Measurements from ENCODE around the gene TMEM205. TPM values are rescaled to one million over a fixed set of nuclear protein-coding genes. Genes with fewer than 3 reads are reported as not detected.

The TMEM205 gene
- 53.1 TPM for total RNA-seq

GRCh38 chr19:11346104-11346940, at the start of gene TMEM205, which contains the start of gene CCDC159:
Gene TMEM205 (minus strand): TSS chr19:11346268. CDS start chr19:11345619, 649 bp downstream.
Gene CCDC159 (plus strand): TSS chr19:11346519. CDS start chr19:11346607, 88 bp downstream.

GRCh38 chr19:11374433-11375142, 28.5 kb upstream of the TMEM205 start, which contains the start of gene SWSAP1:
Gene SWSAP1 (plus strand): TSS chr19:11374666. CDS start chr19:11374681, 15 bp downstream.

GRCh38 chr19:11355160-11356073, 9.3 kb upstream of the TMEM205 start, which contains the start of gene PLPPR2:
Gene PLPPR2 (plus strand): TSS chr19:11355432. CDS start chr19:11357674, 2,242 bp downstream.

GRCh38 chr19:11339254-11340098, 6.6 kb downstream of the TMEM205 start, which contains the start of gene RAB3D:
Gene RAB3D (minus strand): TSS chr19:11339657. CDS start chr19:11337399, 2,258 bp downstream.

GRCh38 chr19:11295665-11296245, 50.3 kb downstream of the TMEM205 start, which contains the start of gene TSPAN16:
Gene TSPAN16 (plus strand): TSS chr19:11296160. CDS start chr19:11296298, 138 bp downstream.

Other genes starting within 250 kb of the TMEM205 start
- 9.0 TPM for gene SPC24, start 190.5 kb downstream of the TMEM205 start, total RNA-seq
- gene KANK2, start 148.7 kb downstream of the TMEM205 start, total RNA-seq = 12.2 TPM
- gene ANGPTL8, start 106.6 kb downstream of the TMEM205 start, total RNA-seq = not detected
- 3.7 TPM for gene DOCK6, start 83.7 kb downstream of the TMEM205 start, total RNA-seq
- gene TSPAN16, start 50.1 kb downstream of the TMEM205 start, total RNA-seq = 0.46 TPM
- 28.8 TPM for gene RAB3D, start 6.6 kb downstream of the TMEM205 start, total RNA-seq
- 6.7 TPM for gene CCDC159, start 251 bp upstream of the TMEM205 start, total RNA-seq
- gene PLPPR2, start 9.2 kb upstream of the TMEM205 start, total RNA-seq = 66.7 TPM
- 1.2 TPM for gene SWSAP1, start 28.4 kb upstream of the TMEM205 start, total RNA-seq
- 3.2 TPM for gene EPOR, start 38.0 kb upstream of the TMEM205 start, total RNA-seq
- gene RGL3, start 73.0 kb upstream of the TMEM205 start, total RNA-seq = not detected
- 2.8 TPM for gene ODAD3, start 88.9 kb upstream of the TMEM205 start, total RNA-seq
- gene PRKCSH, start 89.4 kb upstream of the TMEM205 start, total RNA-seq = 53.1 TPM
- 118 TPM for gene ELAVL3, start 134.8 kb upstream of the TMEM205 start, total RNA-seq
- 19.6 TPM for gene ZNF653, start 159.6 kb upstream of the TMEM205 start, total RNA-seq
- 49.6 TPM for gene ECSIT, start 182.9 kb upstream of the TMEM205 start, total RNA-seq
- 0.46 TPM for gene CNN1, start 192.6 kb upstream of the TMEM205 start, total RNA-seq
- 22.8 TPM for gene ELOF1, start 213.0 kb upstream of the TMEM205 start, total RNA-seq
- gene ACP5, start 231.4 kb upstream of the TMEM205 start, total RNA-seq = 0.46 TPM

Data from diencephalon (tissue), 1 donor.